HG03025 (cell line): Measurements from ENCODE around the gene UBE2D3.

ENCODE experiments used
- ATAC-seq: cut with Tn5 transposase; IDR thresholded peaks from one replicate; pipeline ENCODE4 v1.9.1; 2021; ENCODE audit warnings: mild to moderate bottlenecking, moderate library complexity; ENCODE audit not compliant: unreplicated experiment, low FRiP score

UBE2D3 gene

GRCh38 chr4:102759831-102760644, 67.3 kb downstream of the UBE2D3 start:
- ATAC-seq: peak; percentile 61

DNA sequence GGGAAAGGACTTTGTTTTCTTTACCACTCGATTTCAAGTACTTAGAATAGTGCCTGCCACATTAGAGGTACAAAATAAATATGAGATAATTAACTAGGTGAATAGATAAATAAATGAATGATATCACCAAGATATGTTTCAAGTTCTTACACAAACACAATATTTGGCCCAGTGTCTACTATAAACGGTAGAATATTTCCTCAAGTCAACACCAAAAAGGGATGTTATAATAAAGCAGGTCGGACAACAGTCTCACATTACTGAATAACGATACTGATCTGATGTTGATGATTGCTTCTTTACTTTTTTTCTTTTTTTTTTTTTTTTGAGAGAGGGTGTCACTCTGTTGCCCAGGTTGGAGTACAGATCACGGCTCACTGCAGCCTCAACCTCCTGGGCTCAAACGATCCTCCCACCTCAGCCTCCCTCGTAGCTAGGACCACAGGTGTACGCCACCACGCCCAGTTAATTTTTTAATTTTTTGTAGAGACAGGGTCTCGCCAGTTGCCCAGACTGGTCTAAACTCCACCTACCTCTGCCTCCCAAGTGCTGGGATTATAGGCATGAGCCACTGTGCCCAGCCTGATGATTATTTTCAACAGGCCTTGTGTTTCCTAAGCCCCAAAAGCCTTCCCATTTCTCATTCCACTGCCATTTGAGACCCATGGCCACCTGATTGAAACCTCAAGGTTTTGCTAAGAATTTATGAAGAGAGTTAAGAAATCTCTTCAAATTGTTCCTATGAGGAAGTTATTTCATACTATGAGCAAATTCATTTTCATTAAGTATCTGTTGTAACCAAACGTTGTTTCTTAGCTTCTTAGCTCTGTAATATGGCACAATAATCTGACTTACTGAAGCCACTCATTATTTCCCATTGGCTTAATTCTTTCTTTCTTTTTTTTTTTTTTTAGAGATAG, 68.8 kb downstream of the UBE2D3 start:
- no peak for ATAC-seq

DNA sequence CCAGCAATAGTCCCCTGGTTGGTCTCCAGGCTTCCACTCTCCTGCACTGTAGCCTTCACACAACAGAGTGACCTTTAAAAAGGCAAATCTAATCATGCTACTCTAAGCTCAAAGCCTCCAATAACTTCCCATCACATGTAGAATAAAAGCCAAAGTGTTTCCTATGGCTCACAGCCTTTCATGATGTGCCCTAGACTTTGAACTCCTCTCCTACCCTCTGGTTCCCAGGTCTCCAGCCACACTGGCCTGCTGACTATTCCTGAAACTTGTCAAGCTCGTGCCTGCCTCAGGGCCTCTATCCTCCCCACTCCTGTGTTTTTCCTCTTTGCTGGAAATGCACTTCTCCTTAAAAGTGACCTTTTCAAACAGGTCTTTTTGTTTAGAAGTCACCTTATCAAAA, 69.7 kb downstream of the UBE2D3 start:
- no peak for ATAC-seq

DNA sequence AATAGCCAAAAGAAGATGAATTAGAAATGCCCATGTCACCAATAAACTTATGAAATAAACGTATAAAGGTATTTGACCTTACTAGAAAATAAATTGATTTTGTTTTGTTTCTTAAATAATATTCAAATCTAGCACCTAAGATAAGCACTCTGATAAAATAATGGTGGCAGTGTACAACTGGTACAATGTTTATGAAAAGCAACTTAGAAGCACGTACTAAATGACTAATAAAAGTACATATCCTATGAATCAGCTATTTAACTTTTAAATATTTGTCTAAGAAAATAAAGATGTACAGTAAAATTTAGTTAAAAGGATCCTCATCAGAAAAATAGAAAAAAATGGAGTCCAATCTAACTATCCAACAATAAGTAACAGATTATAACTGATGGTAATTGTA, 73.3 kb downstream of the UBE2D3 start:
- ATAC-seq: no peak

- ATAC-seq: no peak
Observed at GRCh38 chr4:102751941-102752340, 75.4 kb downstream of the UBE2D3 start.
